ENCODE data around the gene PFKL.

The PFKL gene

GRCh38 chr21:44314561-44314960 is 14.7 kb downstream of the PFKL start:
- no peak for DNase-seq

GRCh38 chr21:44315691-44316203 is 15.9 kb downstream of the PFKL start:
- no peak for DNase-seq

GRCh38 chr21:44316277-44316900 is 16.5 kb downstream of the PFKL start:
- no peak for DNase-seq

- DNase-seq = no peak
Observed at GRCh38 chr21:44317241-44317782, 17.5 kb downstream of the PFKL start.

- no peak for DNase-seq
Observed at GRCh38 chr21:44317871-44318270, 18.0 kb downstream of the PFKL start.

GRCh38 chr21:44318489-44319285 is 18.8 kb downstream of the PFKL start:
- no peak for DNase-seq

- no peak for DNase-seq
Observed at GRCh38 chr21:44319407-44320065, 19.7 kb downstream of the PFKL start.

GRCh38 chr21:44320847-44321246 is 21.0 kb downstream of the PFKL start:
- no peak for DNase-seq

- DNase-seq = no peak
Observed at GRCh38 chr21:44321846-44322450, 22.1 kb downstream of the PFKL start.

- DNase-seq = no peak
Observed at GRCh38 chr21:44322621-44323325, 22.9 kb downstream of the PFKL start.

GRCh38 chr21:44323591-44323990 is 23.7 kb downstream of the PFKL start:
- no peak for DNase-seq

- DNase-seq = no peak
Observed at GRCh38 chr21:44324106-44324853, 24.4 kb downstream of the PFKL start.

- DNase-seq = no peak
Observed at GRCh38 chr21:44324854-44325107, 24.9 kb downstream of the PFKL start.

GRCh38 chr21:44325386-44326271 is 25.8 kb downstream of the PFKL start:
- DNase-seq = no peak

- DNase-seq = no peak
Observed at GRCh38 chr21:44326272-44326647, 26.4 kb downstream of the PFKL start.

GRCh38 chr21:44326716-44327602 is 27.1 kb downstream of the PFKL start:
- DNase-seq = no peak

- no peak for DNase-seq
Observed at GRCh38 chr21:44327603-44327974, 27.7 kb downstream of the PFKL start.

GRCh38 chr21:44328242-44328895 is 28.5 kb downstream of the PFKL start:
- DNase-seq = no peak
